ENCODE measurements around the gene COL9A3.

DNA sequence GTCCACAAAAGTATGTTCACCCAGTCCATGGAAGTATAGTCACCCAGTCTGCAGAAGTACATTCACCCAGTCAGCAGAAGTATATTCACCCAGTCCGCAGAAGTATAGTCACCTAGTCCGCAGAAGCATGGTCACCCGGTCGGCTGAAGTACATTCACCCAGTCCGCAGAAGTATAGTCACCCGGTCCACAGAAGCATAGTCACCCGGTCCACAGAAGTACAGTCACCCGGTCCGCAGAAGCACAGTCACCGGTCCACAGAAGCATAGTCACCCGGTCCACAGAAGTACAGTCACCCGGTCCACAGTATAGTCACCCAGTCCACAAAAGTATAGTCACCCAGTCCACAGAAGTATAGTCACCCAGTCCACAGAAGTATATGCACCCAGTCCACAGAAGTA lies 36.0 kb downstream of the COL9A3 start:
- TF ChIP-seq, protein P1, sequence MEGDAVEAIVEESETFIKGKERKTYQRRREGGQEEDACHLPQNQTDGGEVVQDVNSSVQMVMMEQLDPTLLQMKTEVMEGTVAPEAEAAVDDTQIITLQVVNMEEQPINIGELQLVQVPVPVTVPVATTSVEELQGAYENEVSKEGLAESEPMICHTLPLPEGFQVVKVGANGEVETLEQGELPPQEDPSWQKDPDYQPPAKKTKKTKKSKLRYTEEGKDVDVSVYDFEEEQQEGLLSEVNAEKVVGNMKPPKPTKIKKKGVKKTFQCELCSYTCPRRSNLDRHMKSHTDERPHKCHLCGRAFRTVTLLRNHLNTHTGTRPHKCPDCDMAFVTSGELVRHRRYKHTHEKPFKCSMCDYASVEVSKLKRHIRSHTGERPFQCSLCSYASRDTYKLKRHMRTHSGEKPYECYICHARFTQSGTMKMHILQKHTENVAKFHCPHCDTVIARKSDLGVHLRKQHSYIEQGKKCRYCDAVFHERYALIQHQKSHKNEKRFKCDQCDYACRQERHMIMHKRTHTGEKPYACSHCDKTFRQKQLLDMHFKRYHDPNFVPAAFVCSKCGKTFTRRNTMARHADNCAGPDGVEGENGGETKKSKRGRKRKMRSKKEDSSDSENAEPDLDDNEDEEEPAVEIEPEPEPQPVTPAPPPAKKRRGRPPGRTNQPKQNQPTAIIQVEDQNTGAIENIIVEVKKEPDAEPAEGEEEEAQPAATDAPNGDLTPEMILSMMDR (IDR thresholded peaks at IDR 0.05), result no peak
- TF ChIP-seq FOSL2 (IDR thresholded peaks at IDR 0.05), result no peak
- no peak for TF ChIP-seq FOSL2 (CRISPR knock-in tag; IDR thresholded peaks at IDR 0.05)
- TF ChIP-seq SMC3 (IDR thresholded peaks at IDR 0.05), result no peak
- TF ChIP-seq MYC (IDR thresholded peaks at IDR 0.05; ENCODE audit: borderline replicate concordance, low read length), result no peak

Measured in A549 (cell line).